Esophagus muscularis mucosa (tissue), 4 donors: ENCODE data around the gene EYA2. TPM values are rescaled to one million over a fixed set of nuclear protein-coding genes. Genes with fewer than 3 reads are reported as not detected.

Experiments used
- DNase-seq: peaks from one replicate; pipeline ENCODE4 v3.0.0-alpha.2; 2017; ENCODE audit errors: extremely low spot score
- H3K27ac ChIP-seq, 4 donors: fragments of 200-600 bp; sonication (generic); replicated peaks in 1 of 4; 1 replicate in 3 of 4; 2 replicates in 1 of 4; pipeline ENCODE4 v1.5.1; 2016 to 2019; ENCODE audit warnings: mild to moderate bottlenecking in 1 of 4
- H3K27me3 ChIP-seq, 4 donors: fragments of 200-600 bp; sonication (generic); one replicate each; pipeline versions ENCODE4 v1.5.1 to v1.6.0; 2016 to 2019
- H3K36me3 ChIP-seq, 4 donors: fragments of 200-600 bp; sonication (generic); one replicate each; pipeline ENCODE4 v1.5.1; 2016 to 2019
- H3K4me1 ChIP-seq, 4 donors: fragments of 200-600 bp; sonication (generic); one replicate each; pipeline ENCODE4 v1.5.1; 2016 to 2019
- H3K4me3 ChIP-seq, 4 donors: fragments of 200-600 bp; sonication (generic); 1 replicate in 2 of 4; 2 replicates in 2 of 4; pipeline ENCODE4 v1.5.1; 2016 to 2019; ENCODE audit warnings: mild to moderate bottlenecking in 4 of 4, moderate library complexity in 1 of 4
- H3K9me3 ChIP-seq, 4 donors: fragments of 200-600 bp; sonication (generic); 1 replicate in 3 of 4; 2 replicates in 1 of 4; pipeline ENCODE4 v1.5.1; 2016 to 2019
- CTCF ChIP-seq, 3 experiments: fragments of 200-600 bp in 2 of 3; fragments of 450-650 bp in 1 of 3; sonication (generic) in 2 of 3; IDR thresholded peaks; one replicate each; pipeline ENCODE4 v1.5.1; 2017 to 2019; ENCODE audit warnings: antibody characterized with exemption in 3 of 3, mild to moderate bottlenecking in 2 of 3, moderate library complexity in 1 of 3
- EP300 ChIP-seq: sonication (generic); formaldehyde crosslinking; IDR thresholded peaks from one replicate; pipeline ENCODE4 v1.6.1; 2017; ENCODE audit warnings: antibody characterized with exemption
- POLR2A ChIP-seq: fragments of 450-650 bp; IDR thresholded peaks from one replicate; pipeline ENCODE4 v1.6.1; 2017; ENCODE audit warnings: antibody characterized with exemption, moderate library complexity, mild to moderate bottlenecking, low read depth
- POLR2AphosphoS5 ChIP-seq, 2 donors: sonication (generic); formaldehyde crosslinking; IDR thresholded peaks; one replicate each; pipeline ENCODE4 v1.6.1; 2017; ENCODE audit warnings: antibody characterized with exemption in 2 of 2
- WGBS: methylation state at CpG from one replicate; pipeline ENCODE4 v1.1.5; 2018; 5-methylcytosine and 5-hydroxymethylcytosine counted together
- intact Hi-C: fragments of 100-400 bp; cut with DNase I; formaldehyde crosslinking; loops from one replicate; pipeline ENCODE4 v1.15.1; 2023
- total RNA-seq, 4 donors: library from RNA; depleted of rRNA; stranded (reverse); fragments of >200 nt; gene quantifications; one replicate each; pipeline versions ENCODE4 v1.1.0 to v1.2.1, GENCODE V29; 2016

Gene EYA2
- total RNA-seq, 4 donors from 2014 or later, result 1.2 to 5.9 (median 4.2) TPM

GRCh38 chr20:47020231-47020630, 125.6 kb downstream of the EYA2 start:
- peak overlapping the region in 2 of 4 donors; percentile 21 to 52 for H3K27ac ChIP-seq
- no peak for TF ChIP-seq EP300
- TF ChIP-seq POLR2A, result no peak
- TF ChIP-seq CTCF (IDR thresholded peaks at IDR 0.05), result no peak
- no peak for TF ChIP-seq POLR2AphosphoS5 (IDR thresholded peaks at IDR 0.05)
- no peaks in the 10 kb centered on the region for H3K27me3 ChIP-seq
- intact Hi-C loops, result no loop called here
- WGBS, result 61% methylated on average over 2 of the region's 2 CpGs
- H3K9me3 ChIP-seq, result no peaks in the 10 kb centered on the region
- H3K4me1 ChIP-seq, result peaks cover 0 to 47% (median 42%) of the 10 kb centered on the region in 4 donors
- no peaks in the 10 kb centered on the region for H3K36me3 ChIP-seq
- no peak overlapping the region for H3K4me3 ChIP-seq
- DNase-seq, result no peak

- Histone ChIP-seq H3K4me3 (no peak overlapping the region), H3K4me1 (peaks cover 0 to 49% (median 45%) of the 10 kb centered on the region in 4 donors), H3K9me3 (no peaks in the 10 kb centered on the region), H3K36me3 (no peaks in the 10 kb centered on the region), H3K27me3 (no peaks in the 10 kb centered on the region), H3K27ac (no peak overlapping the region)
- 77% methylated on average over 4 of the region's 4 CpGs for WGBS
- no peak for TF ChIP-seq CTCF (IDR thresholded peaks at IDR 0.05)
- TF ChIP-seq POLR2AphosphoS5 (IDR thresholded peaks at IDR 0.05), result no peak
- no peak for TF ChIP-seq POLR2A
- no peak for TF ChIP-seq EP300
- no peak for DNase-seq
- intact Hi-C loops, result no loop called here
Measured at GRCh38 chr20:47021850-47022249, 127.2 kb downstream of the EYA2 start.

GRCh38 chr20:47024461-47024937, 129.9 kb downstream of the EYA2 start:
- no peak overlapping the region for H3K4me3 ChIP-seq
- no peak for DNase-seq
- H3K27me3 ChIP-seq, result no peaks in the 10 kb centered on the region
- H3K4me1 ChIP-seq, result peaks cover 0 to 39% (median 29%) of the 10 kb centered on the region in 4 donors
- H3K9me3 ChIP-seq, result no peaks in the 10 kb centered on the region
- no peaks in the 10 kb centered on the region for H3K36me3 ChIP-seq
- WGBS, result 54% methylated on average over 3 of the region's 3 CpGs
- TF ChIP-seq CTCF (IDR thresholded peaks at IDR 0.05) (no peak), POLR2AphosphoS5 (IDR thresholded peaks at IDR 0.05) (no peak), POLR2A (no peak), EP300 (no peak)
- peak overlapping the region in 1 of 4 donors; percentile 24 for H3K27ac ChIP-seq
- intact Hi-C loops, result no loop called here

GRCh38 chr20:47027042-47027441, 132.4 kb downstream of the EYA2 start:
- Histone ChIP-seq H3K27me3 (no peaks in the 10 kb centered on the region), H3K4me1 (peaks cover 0 to 50% (median 32%) of the 10 kb centered on the region in 4 donors), H3K4me3 (no peak overlapping the region), H3K9me3 (no peaks in the 10 kb centered on the region), H3K27ac (no peak overlapping the region), H3K36me3 (no peaks in the 10 kb centered on the region)
- intact Hi-C loops, result no loop called here
- TF ChIP-seq POLR2A (no peak), POLR2AphosphoS5 (IDR thresholded peaks at IDR 0.05) (no peak), CTCF (IDR thresholded peaks at IDR 0.05) (no peak), EP300 (no peak)
- no peak for DNase-seq
- 77% methylated on average over 3 of the region's 4 CpGs for WGBS

GRCh38 chr20:47027456-47027855, 132.8 kb downstream of the EYA2 start:
- intact Hi-C loops, result no loop called here
- Histone ChIP-seq H3K27me3 (no peaks in the 10 kb centered on the region), H3K27ac (no peak overlapping the region), H3K36me3 (no peaks in the 10 kb centered on the region), H3K4me3 (no peak overlapping the region), H3K9me3 (no peaks in the 10 kb centered on the region), H3K4me1 (peaks cover 0 to 50% (median 33%) of the 10 kb centered on the region in 4 donors)
- TF ChIP-seq POLR2A (no peak), EP300 (no peak), POLR2AphosphoS5 (IDR thresholded peaks at IDR 0.05) (no peak), CTCF (IDR thresholded peaks at IDR 0.05) (no peak)
- no peak for DNase-seq
- 79% methylated on average over 3 of the region's 3 CpGs for WGBS
